GM19239 (cell line): Measurements from ENCODE around the gene POLR3A.
A peak's percentile ranks its signal among the peaks of the same experiment; 100 is the strongest.
"Not testable (repeated sequence)": the region's sequence is repeated elsewhere in the genome, so short reads cannot be mapped to it uniquely, and the experiment has no call there.

Experiments
- DNase-seq: peaks from one replicate; pipeline ENCODE4 v3.0.0; 2011; ENCODE audit warnings: low spot score; ENCODE audit not compliant: insufficient read length
- FAIRE-seq: peaks from 2 replicates; lab custom pipeline; 2011; peaks lifted over from hg19 to GRCh38; lab: Jason Lieb, UNC

Gene POLR3A

DNA sequence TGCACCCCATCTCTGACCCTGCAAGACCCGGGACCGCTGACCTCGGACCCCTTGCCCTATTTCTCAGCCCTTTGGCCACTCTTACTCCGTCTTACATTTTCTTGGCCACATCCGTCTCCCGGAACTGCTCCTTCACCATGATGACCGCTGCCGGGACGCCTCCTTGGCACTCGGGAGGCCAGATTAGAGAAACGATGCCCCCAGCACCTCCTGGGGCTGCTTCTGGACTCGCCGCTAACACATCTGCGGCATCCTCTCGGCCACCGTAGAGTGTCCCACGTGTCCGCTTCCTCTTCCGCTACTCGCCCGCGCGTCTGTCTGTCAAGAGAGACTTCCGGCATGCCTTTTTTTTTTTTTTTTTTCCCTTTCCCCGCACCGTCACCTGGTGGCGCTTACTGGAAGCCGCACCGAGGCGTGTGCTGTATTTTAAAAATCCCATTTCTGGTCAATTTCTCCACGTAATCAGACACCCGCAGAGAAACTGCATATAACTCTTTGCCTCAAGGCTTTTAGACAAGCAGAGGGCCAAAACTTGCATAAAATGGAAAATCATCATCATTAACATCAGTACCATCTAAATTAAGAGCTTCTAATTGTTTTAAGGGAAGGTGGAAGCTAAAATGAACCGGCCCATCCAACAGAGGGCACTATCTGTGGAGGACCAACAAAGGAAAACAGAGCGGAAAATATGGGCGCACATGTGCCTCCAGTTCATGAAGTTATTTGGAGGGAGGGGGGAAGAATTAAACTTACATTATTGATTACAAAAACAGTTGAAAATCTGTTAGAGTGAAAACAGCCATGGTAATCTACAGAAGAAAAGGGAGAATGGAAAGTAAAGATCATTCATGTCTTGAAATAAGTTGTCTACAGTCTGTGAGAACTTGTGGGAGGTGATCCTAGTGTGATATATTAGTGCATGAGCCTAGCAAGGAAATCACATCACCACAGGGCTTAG, at the start of gene POLR3A:
TSS of gene POLR3A (minus strand) at position 247 of the 958 bp plus-strand sequence. CDS start at position 139, 108 bp downstream.
- FAIRE-seq, result peak; percentile 95
- peak; percentile 75 for DNase-seq

DNA sequence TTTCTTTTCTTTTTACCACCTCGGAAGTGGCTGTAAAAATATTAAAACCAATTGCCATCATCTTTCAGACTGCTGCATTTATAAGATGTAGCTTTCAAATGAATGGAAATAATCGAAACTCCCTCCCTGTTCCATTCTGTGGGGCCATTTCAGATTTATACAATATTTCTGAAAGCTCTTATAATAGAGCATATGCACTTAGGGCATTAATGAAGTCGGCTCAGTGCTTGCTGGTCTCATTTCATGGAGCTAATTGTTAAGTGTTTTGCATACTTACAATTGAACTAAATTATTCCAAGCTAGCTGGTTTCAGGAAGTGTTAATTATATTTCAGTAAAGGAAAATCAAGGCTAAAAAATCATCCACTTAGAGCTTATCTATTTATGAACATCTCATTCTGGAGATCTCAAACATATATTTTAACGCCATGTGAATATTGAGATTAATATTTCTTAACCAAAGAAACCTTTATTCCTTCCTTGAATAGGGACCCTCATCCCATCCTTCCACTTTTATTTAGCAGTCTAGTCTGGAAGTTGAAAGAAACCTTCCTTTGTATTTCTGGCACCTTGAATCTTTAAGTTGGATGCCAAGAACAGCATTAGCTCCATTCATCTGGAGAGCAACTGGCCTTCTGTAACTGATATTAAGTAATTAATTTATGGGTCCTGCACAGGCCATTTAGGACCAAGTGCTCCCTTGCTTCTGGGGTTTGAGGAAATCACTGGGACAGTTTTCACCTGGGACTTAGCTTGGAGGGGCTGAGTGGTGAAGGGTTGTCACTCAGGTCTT, 49.4 kb upstream of the POLR3A start:
- no peak for FAIRE-seq
- no peak for DNase-seq

DNA sequence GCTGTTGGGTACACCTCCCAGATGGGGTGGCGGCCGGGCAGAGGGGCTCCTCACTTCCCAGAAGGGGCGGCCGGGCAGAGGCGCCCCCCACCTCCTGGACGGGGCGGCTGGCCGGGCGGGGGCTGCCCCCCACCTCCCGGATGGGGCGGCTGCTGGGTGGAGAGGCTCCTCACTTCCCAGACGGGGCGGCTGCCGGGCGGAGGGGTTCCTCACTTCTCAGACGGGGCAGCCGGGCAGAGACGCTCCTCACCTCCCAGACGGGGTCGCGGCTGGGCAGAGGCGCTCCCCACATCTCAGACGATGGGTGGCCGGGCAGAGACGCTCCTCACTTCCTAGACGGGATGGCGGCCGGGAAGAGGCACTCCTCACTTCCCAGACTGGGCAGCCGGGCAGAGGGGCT, 46.5 kb upstream of the POLR3A start:
- not testable (repeated sequence) for FAIRE-seq, DNase-seq

DNA sequence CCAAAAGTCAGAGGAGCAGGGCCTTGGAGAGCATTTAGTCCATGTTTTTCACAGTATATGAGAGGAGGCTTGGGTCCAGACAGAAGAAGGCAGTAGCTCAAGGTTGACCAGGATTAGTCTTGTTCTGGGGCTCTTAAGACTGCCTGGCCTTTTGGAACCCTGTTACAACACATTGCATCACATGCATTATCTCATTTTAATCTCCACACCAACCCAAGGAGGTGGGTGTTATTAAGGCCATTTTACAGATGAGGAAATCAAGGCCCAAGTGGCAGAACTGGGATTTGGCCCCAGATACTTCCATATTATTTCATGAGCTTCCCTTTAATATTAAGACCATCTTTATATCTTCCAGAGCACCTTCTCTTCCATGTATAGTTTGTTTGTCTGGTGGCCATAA, 43.2 kb upstream of the POLR3A start:
- no peak for DNase-seq
- no peak for FAIRE-seq

DNA sequence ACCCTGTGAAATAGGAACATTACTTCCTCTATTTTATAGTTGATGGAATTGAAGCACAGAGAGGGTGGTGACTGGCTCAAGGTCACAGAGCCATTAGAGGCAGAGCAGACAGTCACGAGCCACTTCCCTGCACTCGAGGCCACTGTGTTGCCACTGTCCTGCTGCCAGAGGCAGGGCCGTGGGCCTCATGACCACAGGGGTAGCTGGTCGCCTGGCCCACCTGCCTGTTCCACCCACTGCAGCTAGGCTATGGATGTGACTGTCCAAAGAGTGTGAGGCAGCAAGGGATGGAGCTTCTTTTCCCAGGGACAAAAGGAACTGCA, 42.5 kb upstream of the POLR3A start:
- DNase-seq, result no peak
- no peak for FAIRE-seq

DNA sequence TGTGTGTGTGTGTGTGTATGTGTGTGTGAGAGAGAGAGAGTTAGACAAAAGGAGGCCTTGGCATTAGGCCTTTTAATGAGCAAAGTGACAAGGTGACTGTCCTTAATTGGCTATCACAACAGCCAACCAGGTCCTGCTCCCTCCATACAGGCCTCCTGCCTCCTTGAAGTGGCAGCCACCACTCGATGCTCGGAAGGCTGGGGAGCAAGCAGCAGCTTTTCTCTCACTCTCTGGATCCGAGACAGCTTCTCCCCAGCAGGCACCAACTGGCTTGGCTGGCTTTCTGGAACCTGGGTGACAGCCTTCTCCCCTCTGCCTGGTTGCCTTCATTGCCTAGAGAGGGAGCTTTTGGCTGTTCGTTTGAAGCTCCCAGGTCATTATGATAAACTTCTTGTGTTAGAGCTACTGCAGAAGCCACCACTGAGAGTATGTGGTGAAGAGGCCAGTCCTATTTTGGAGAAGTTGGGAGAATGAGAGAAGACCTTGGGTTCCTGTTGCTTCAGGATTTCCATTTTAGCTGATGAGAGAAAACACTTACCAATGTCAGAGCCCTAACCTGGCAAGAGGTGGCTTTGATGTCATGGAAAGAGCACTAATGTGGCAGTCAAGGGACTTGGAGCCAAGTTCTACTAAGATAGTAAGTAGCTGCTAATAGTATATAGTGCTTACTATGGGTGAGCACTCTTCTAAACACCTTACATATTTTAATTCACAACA, 42.0 kb upstream of the POLR3A start:
- DNase-seq (no peak), FAIRE-seq (no peak)

DNA sequence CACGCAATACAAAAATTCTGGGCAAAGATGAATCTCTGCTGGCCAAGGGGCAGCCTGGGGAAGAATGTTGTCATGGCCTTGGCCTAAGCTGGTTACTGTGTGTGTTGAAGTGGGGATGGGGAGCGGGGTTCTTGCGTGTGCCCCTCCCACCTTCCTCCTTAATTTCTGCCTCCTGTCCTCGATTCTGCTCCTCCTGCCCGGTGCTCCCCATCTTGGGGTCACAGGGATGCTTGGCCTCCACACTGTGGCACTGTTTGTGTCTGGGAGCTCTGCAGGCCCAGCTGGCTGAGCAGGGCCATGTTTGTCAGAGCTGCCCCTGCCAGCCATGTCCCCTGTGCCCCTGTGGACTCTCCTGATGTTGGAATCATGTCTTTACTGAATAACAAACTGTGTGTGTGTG, 41.4 kb upstream of the POLR3A start:
- no peak for FAIRE-seq
- no peak for DNase-seq

DNA sequence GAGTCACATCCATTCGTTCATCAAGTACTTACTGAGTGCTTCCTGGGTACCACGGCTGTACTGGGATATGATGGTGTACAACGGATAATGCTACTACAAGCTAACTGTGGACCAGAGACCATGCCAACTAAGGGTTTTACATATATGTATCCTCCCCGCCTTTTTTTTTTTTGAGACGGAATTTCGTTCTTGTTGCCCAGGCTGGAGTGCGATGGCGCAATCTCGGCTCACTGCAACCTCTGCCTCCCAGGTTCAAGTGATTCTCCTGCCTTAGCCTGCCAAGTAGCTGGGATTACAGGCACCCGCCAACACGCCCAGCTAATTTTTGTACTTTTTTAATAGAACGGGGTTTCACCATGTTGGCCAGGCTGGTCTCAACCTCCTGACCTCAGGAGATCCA, 40.7 kb upstream of the POLR3A start:
- DNase-seq, FAIRE-seq: not testable (repeated sequence)

DNA sequence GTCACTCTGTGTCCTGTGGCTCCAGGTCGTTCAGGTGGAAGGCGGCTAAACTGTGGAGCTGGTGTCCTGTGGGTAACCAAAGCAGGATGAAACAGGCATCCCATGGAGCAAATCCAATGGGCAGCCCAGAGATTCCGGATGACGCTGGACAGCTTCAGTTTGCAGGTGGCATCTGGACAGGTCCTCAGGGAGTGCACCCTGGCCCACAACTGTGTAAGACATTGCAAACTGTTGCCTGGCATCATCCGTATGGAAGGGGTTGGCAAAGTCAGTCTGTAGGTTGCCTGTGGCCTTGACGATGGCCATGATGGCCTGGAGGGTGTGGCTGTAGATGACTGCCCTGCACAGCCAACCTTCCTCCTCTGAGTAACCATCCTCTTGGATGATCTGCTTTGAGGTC, 39.8 kb upstream of the POLR3A start:
- FAIRE-seq, result no peak

DNA sequence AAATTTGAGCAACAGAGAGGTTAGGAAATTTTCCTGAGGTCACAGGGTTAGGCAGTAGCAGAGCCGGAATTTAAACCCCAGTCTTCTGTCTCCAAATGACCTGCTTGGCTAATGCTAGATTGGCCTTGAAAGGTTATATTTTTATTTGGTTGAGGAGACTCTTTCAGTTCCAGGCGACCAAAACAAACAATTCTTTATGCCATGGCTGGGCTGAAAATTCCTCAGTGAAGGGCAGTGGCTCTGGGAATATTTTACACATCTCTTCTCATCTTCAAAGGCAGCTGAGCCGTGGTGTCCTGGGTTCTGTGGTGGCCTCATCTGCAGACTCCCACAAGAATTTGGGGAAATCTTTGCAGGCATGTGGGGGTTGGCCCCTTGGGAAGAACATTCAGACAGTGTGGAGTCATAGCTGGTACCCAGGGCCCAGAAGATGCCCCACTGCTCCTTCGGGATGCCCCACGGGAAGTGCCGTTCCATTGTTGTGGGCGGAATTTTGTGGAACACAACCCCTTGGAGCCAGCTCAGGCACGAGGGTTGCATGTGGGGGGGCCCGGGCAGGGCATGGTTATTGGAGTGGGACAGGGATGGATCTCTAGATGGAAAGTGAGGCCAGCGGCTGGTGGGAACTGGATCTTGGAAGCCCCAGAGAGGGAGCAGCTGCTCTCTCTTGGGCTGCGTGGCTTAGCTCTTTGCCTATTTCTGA, 37.6 kb upstream of the POLR3A start:
- no peak for FAIRE-seq

More for the DNA sequence above, 39.8 kb upstream of the POLR3A start:
- no peak for DNase-seq

DNA sequence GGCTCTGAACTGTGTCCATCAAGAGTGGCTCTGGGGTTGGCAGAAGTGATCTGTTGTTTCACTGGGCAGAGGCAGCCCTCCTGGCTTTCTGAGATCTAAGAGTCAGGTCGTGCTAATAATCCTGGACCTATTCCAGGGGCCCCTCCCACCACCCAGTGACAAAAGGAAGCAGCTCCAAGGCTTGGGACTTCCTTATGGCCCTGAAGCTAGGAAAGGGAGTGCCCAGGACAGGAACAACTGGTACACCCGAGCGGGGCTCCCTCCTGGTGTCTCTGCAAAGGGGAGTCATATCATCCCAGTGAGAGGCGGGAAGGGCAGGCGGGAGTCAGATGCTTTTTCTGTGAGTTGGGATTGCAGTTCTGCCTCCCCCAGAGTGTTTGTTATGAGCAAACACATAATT, 36.7 kb upstream of the POLR3A start:
- no peak for DNase-seq
- no peak for FAIRE-seq

More for the DNA sequence above, 37.6 kb upstream of the POLR3A start:
- no peak for DNase-seq

DNA sequence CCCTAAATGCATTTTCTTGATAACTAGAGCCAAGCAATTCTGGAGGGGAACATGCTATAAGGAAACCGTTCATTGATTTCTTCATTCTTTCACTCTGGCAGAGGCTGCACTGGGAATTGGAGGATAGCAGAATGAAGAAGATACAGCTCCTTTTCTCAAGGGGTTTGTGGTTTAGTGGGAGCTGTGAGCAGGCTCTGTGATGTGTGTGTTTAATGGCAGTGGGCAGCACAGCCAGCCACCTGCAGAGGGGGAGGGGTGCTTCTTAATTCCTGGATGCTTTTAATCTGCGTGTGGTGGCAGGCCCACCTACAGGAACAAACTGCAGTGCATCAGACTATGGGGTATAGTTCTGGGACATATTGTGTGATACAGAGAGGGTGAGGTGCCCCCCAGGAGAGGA, 36.3 kb upstream of the POLR3A start:
- FAIRE-seq (no peak), DNase-seq (no peak)

DNA sequence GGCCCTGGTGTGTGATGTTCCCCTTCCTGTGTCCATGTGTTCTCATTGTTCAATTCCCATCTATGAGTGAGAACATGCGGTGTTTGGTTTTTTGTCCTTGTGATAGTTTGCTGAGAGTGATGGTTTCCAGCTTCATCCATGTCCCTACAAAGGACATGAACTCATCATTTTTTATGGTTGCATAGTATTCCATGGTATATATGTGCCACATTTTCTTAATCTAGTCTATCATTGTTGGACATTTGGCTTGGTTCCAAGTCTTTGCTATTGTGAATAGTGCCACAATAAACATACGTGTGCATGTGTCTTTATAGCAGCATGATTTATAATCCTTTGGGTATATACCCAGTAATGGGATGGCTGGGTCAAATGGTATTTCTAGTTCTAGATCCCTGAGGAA, 35.6 kb upstream of the POLR3A start:
- not testable (repeated sequence) for DNase-seq, FAIRE-seq

DNA sequence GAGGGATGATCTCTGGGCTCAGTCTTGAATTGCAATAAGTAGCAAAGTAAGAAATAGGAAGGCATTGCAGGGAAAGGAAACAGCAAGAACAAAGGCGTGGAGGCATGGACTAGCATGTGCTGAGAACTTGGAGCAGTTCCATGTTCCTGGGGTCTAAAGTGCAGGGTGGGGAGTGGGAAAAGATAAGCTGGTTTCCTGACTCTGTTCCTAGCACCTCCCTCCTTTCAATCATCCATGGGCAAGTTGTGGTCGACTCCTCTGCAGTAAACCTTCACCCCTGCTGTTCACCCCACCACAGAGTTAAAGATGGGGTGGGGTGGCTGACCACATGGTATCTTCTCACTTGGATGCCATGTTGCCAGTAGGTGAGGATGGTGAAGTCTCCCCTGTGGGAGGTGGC, 33.9 kb upstream of the POLR3A start:
- FAIRE-seq, result no peak
- DNase-seq, result no peak

DNA sequence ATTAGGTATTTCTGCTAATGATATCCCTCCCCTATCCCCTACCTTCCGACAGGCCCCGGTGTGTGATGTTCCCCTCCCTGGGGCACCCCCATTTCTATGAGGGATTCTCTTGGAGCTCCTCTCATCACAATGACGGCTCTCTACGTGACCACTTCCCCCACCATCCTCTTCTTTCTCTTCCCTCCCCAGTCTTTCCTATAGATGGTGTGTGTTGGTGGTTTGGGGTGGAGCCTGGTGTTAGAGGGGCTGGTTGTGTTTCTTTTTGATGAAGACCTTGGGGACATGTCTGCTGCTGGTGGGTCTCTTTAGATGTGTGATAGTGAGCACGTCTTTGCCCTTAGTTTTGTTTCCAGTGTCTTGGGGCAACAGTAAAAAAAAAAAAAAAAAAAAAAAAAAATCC, 33.0 kb upstream of the POLR3A start:
- FAIRE-seq (no peak), DNase-seq (no peak)

DNA sequence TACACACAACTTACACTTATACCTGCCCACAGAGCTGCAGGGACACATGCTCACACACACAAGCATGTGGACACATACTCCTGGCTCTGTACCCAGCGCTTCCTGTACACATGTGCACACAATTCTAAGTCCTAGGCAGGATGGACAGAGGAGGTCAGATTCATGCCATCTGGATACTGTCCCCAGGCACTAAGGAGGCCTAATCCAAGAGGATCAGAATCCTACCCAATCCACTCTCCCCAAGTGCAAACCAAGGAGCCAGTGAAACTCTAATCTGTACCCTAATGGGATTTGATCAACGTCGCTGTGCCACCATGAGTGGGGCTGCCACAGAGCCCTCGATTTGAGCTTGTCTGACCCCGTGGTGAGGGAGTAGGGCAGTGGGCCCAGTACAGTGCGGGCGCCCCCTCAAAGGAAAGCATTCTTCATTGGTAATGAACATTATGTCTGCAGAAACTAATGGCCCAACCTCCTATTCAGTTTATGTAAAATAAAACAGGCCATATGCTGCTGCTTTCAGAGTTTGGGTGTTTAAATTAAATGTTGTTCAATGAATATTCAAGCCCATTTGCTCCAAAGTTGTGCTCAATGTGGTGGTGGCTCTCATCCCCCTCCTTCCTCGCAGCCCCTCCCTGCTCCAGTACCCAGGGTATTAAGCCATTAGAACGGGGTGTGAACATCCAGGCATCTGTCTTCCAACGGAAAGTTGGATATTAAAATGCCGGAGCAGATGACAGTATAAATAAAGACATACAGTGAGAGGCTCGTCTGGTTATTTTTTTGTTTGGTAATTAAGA, 30.8 kb upstream of the POLR3A start:
- DNase-seq (no peak), FAIRE-seq (no peak)

DNA sequence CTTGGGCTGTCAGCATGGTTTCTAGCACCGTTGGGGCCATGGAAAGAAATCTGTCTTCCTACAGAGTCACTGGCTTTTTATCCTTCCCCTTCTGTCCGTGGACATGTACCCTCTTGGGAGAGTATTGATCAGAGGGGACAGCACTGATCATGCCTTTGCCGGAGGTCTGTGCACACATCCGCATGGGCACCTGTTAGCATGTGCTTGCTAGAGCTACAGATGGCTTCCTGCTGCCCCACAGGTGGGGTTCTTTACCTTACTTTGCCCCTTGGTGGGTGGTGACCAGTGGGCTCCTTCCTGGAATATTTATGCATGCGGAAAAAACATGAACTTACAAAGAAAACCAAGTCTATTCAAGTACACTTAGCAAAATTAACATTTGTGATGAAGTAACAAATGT, 29.2 kb upstream of the POLR3A start:
- no peak for DNase-seq
- FAIRE-seq, result no peak

DNA sequence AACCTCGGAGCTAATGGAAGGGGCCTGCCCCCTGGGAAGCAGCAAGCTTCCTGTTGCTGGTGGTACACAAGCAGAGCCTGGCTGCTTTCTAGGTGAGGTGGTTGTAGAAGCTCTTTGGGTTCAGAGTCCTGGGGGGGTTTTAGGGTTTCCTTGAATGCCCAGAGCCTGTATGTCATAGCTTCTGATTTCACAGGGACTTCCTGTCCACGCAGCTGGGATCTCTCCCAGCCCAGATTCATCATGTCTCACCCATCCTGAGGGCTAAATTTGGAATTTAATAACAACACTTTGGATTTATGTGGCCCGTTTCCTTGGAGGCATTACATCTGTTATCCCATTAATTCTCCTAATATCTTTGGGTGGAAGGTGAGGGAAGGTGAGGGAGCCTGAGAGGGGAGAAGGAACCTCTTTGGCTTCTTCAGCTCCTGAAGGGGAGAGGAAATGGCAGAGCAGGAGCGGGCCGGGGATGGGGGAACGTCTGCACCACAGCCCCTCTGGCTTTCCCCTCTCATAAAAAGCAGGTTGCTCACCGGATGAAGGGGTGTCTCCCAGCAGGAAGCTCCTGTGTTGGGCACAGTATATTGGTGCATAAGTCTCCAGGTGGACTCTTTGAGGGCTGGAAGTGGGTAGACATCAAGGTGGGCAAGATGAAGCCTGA, 24.0 kb upstream of the POLR3A start:
- DNase-seq, result no peak
- no peak for FAIRE-seq

DNA sequence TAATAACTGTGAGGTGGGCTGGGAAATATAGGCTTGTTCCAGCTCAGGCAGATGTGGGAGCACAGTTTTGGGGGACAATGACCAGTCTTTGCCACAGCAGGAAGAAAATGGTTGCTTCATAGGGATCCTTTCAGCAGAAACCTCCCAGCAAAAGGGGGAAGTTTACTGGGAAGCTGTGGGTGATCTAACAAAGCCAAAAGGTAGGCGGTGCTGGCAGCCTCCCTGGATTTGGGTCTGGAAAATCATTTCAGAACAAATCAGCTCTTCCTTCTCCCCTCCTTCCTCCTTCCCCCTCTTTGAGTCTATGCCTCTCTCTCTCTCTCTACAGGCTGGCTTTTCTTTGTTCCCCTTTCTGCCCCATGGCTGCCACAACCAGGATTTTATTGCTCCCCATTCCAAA, 20.5 kb upstream of the POLR3A start:
- DNase-seq (no peak), FAIRE-seq (no peak)
